NB4 (cell line): ENCODE measurements around the gene PPT2.

ENCODE experiments used
- CTCF ChIP-seq: IDR thresholded peaks from one replicate; pipeline ENCODE4 v1.5.1; 2012; ENCODE audit warnings: low read depth, low read length
- POLR2A ChIP-seq: IDR thresholded peaks from 2 replicates; pipeline ENCODE4 v1.6.1; 2011; ENCODE audit warnings: mild to moderate bottlenecking; ENCODE audit not compliant: insufficient read length; ENCODE audit errors: extremely low read depth

- TF ChIP-seq CTCF (no peak), POLR2A (no peak)
Observed at GRCh38 chr6:32115623-32116022, 38.3 kb upstream of the PPT2 start.
